Sigmoid colon (tissue), 4 donors: ENCODE results near the gene TNFRSF21.

ENCODE experiments used
- CTCF ChIP-seq, 4 experiments: fragments of 450-650 bp in 3 of 4; fragments of 200-600 bp in 1 of 4; IDR thresholded peaks; one replicate each; pipeline ENCODE4 v1.5.1; 2016 to 2019; ENCODE audit warnings: antibody characterized with exemption in 4 of 4, mild to moderate bottlenecking in 3 of 4, moderate library complexity in 2 of 4
- EP300 ChIP-seq, 4 donors: sonication (generic); formaldehyde crosslinking; IDR thresholded peaks; one replicate each; pipeline ENCODE4 v1.6.1; 2017; ENCODE audit warnings: antibody characterized with exemption in 4 of 4
- POLR2A ChIP-seq, 2 donors: fragments of 450-650 bp; IDR thresholded peaks; one replicate each; pipeline ENCODE4 v1.6.1; 2016; ENCODE audit warnings: antibody characterized with exemption in 2 of 2, mild to moderate bottlenecking in 2 of 2, moderate library complexity in 2 of 2
- POLR2AphosphoS5 ChIP-seq, 4 donors: sonication (generic); formaldehyde crosslinking; IDR thresholded peaks; one replicate each; pipeline ENCODE4 v1.6.1; 2017; ENCODE audit warnings: antibody characterized with exemption in 4 of 4

- TF ChIP-seq CTCF (IDR thresholded peaks at IDR 0.05): no peak
- TF ChIP-seq EP300 (IDR thresholded peaks at IDR 0.05): no peak
- TF ChIP-seq POLR2A (IDR thresholded peaks at IDR 0.05): no peak
- no peak for TF ChIP-seq POLR2AphosphoS5 (IDR thresholded peaks at IDR 0.05)
These were observed 2.1 kb downstream of the TNFRSF21 start for GRCh38 chr6:47307362-47308197.
